NT2/D1 (cell line): ENCODE results near the gene ALDH1A1.

Experiments used
- SUZ12 ChIP-seq: IDR thresholded peaks from 2 replicates; pipeline ENCODE4 v1.6.1; 2011; ENCODE audit not compliant: insufficient read length, insufficient read depth; ENCODE audit errors: extremely low read depth
- YY1 ChIP-seq: IDR thresholded peaks from 2 replicates; pipeline ENCODE4 v1.6.1; 2011; ENCODE audit not compliant: insufficient read length, insufficient read depth
- ZNF274 ChIP-seq: IDR thresholded peaks from 2 replicates; pipeline ENCODE4 v1.6.1; 2011; ENCODE audit warnings: mild to moderate bottlenecking, low read depth, low read length

- TF ChIP-seq ZNF274 (no peak), YY1 (no peak), SUZ12 (no peak)
These were observed 40.1 kb downstream of the ALDH1A1 start for GRCh38 chr9:72912476-72913381.
